ENCODE measurements around the gene TMEM114. TPM values are rescaled to one million over a fixed set of nuclear protein-coding genes. Genes with fewer than 3 reads are reported as not detected.

TMEM114 gene
- polyA plus RNA-seq, 1 donor (not counting 4 experiments of a cell fraction or from before 2014, with no cell fraction given): not detected

DNA sequence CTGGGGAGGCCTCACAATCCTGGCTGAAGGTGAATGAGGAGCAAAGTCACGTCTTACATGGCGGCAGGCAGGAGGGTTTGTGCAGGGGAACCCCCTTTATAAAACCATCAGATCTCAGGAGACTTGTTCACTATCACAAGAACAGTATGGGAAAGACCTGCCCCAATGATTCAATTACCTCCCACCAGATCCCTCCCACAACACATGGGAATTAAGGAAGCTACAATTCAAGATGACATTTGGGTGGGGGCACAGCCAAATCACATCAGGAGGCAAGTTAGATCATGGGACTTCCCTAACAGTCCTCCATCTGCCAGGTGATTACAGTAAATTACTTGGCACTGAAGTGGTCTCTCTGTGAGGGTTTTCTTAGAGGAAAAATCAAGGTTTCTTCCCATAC lies 5.3 kb downstream of the TMEM114 start:
- FAIRE-seq: no peak
- H3K79me2 ChIP-seq (ENCODE audit: control insufficient read depth, insufficient read depth, low read length): no peaks in the 10 kb centered on the region
- TF ChIP-seq, protein P1, sequence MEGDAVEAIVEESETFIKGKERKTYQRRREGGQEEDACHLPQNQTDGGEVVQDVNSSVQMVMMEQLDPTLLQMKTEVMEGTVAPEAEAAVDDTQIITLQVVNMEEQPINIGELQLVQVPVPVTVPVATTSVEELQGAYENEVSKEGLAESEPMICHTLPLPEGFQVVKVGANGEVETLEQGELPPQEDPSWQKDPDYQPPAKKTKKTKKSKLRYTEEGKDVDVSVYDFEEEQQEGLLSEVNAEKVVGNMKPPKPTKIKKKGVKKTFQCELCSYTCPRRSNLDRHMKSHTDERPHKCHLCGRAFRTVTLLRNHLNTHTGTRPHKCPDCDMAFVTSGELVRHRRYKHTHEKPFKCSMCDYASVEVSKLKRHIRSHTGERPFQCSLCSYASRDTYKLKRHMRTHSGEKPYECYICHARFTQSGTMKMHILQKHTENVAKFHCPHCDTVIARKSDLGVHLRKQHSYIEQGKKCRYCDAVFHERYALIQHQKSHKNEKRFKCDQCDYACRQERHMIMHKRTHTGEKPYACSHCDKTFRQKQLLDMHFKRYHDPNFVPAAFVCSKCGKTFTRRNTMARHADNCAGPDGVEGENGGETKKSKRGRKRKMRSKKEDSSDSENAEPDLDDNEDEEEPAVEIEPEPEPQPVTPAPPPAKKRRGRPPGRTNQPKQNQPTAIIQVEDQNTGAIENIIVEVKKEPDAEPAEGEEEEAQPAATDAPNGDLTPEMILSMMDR (optimal IDR thresholded peaks at IDR 0.05 in 1 of 3, IDR thresholded peaks at IDR 0.05 in 1 of 3, conservative IDR thresholded peaks at IDR 0.05 in 1 of 3; ENCODE audit: extremely low read depth in 1 of 3, insufficient read depth in 2 of 3, low read length in 3 of 3): no peak
- no peak for TF ChIP-seq EZH2 (IDR thresholded peaks at IDR 0.05; ENCODE audit: low read length)
- dilution Hi-C loops (cut with MboI; ENCODE audit: extremely low pct_ligation_motif_present, low sequenced_read_pairs): no loop called here
- H3K4me3 ChIP-seq (ENCODE audit: control insufficient read depth in 2 of 3, extremely low read depth in 1 of 3, insufficient read depth in 2 of 3, low read depth in 1 of 3, low read length in 3 of 3): no peak overlapping the region
- DNase-seq (ENCODE audit: low read depth, low spot score): no peak
- no peaks in the 10 kb centered on the region for H3K9me3 ChIP-seq (ENCODE audit: control insufficient read depth, low read depth, low read length)
- H4K20me1 ChIP-seq (ENCODE audit: control insufficient read depth, extremely low read depth, insufficient read depth, low read length): no peaks in the 10 kb centered on the region
- H2AFZ ChIP-seq (ENCODE audit: control insufficient read depth, low read length): no peak overlapping the region
- H3K4me2 ChIP-seq (ENCODE audit: control insufficient read depth, extremely low read depth, insufficient read depth, low read depth, low read length): no peak overlapping the region
- H3K4me1 ChIP-seq (ENCODE audit: control insufficient read depth, extremely low read depth, insufficient read depth, low read length): no peaks in the 10 kb centered on the region
- no peak overlapping the region for H3K9ac ChIP-seq (ENCODE audit: control insufficient read depth, extremely low read depth, insufficient read depth, low read length)
- H3K36me3 ChIP-seq (ENCODE audit: control insufficient read depth in 2 of 2, extremely low read depth in 1 of 2, insufficient read depth in 2 of 2, low read length in 2 of 2): no peaks in the 10 kb centered on the region
- H3K9me1 ChIP-seq (ENCODE audit: control insufficient read depth, extremely low read depth, insufficient read depth, low read length): no peaks in the 10 kb centered on the region
- H3K27me3 ChIP-seq (ENCODE audit: control insufficient read depth, extremely low read depth, insufficient read depth, low read length): peaks cover 31% of the 10 kb centered on the region
- no peak overlapping the region for H3K27ac ChIP-seq (ENCODE audit: control insufficient read depth, insufficient read depth, low read length)

DNA sequence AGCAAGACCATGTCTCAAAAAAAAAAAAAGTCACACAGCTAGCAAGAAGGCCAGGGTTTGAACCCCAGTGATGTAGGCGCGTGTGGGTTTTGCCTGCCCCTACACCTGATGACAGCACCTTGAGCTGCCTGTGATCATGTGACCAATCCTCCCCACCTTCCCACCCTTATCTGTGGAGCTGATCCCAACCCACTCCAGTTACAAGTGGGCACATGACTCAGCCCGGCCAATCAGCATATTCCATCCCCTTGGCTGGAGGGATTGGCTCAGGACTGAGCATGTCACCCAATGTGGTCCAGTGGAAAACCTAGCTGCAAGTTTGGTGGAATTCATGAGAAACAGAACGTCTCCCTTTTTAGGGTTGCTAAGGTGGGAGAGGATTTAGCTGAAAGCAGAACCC lies 6.6 kb downstream of the TMEM114 start:
- H3K4me2 ChIP-seq (ENCODE audit: control insufficient read depth, extremely low read depth, insufficient read depth, low read depth, low read length): no peak overlapping the region
- dilution Hi-C loops (cut with MboI; ENCODE audit: extremely low pct_ligation_motif_present, low sequenced_read_pairs): no loop called here
- peaks cover 18% of the 10 kb centered on the region for H3K27me3 ChIP-seq (ENCODE audit: control insufficient read depth, extremely low read depth, insufficient read depth, low read length)
- no peaks in the 10 kb centered on the region for H3K36me3 ChIP-seq (ENCODE audit: control insufficient read depth in 2 of 2, extremely low read depth in 1 of 2, insufficient read depth in 2 of 2, low read length in 2 of 2)
- no peaks in the 10 kb centered on the region for H4K20me1 ChIP-seq (ENCODE audit: control insufficient read depth, extremely low read depth, insufficient read depth, low read length)
- H3K9me1 ChIP-seq (ENCODE audit: control insufficient read depth, extremely low read depth, insufficient read depth, low read length): no peaks in the 10 kb centered on the region
- no peak overlapping the region for H2AFZ ChIP-seq (ENCODE audit: control insufficient read depth, low read length)
- H3K9me3 ChIP-seq (ENCODE audit: control insufficient read depth, low read depth, low read length): no peaks in the 10 kb centered on the region
- no peak overlapping the region for H3K27ac ChIP-seq (ENCODE audit: control insufficient read depth, insufficient read depth, low read length)
- H3K9ac ChIP-seq (ENCODE audit: control insufficient read depth, extremely low read depth, insufficient read depth, low read length): no peak overlapping the region
- FAIRE-seq: no peak
- H3K4me3 ChIP-seq (ENCODE audit: control insufficient read depth in 2 of 3, extremely low read depth in 1 of 3, insufficient read depth in 2 of 3, low read depth in 1 of 3, low read length in 3 of 3): no peak overlapping the region
- no peaks in the 10 kb centered on the region for H3K4me1 ChIP-seq (ENCODE audit: control insufficient read depth, extremely low read depth, insufficient read depth, low read length)
- H3K79me2 ChIP-seq (ENCODE audit: control insufficient read depth, insufficient read depth, low read length): no peaks in the 10 kb centered on the region
- no peak for DNase-seq (ENCODE audit: low read depth, low spot score)
- TF ChIP-seq EZH2 (IDR thresholded peaks at IDR 0.05; ENCODE audit: low read length): no peak
- TF ChIP-seq, protein P1 (optimal IDR thresholded peaks at IDR 0.05 in 1 of 3, IDR thresholded peaks at IDR 0.05 in 1 of 3, conservative IDR thresholded peaks at IDR 0.05 in 1 of 3; ENCODE audit: extremely low read depth in 1 of 3, insufficient read depth in 2 of 3, low read length in 3 of 3): no peak

Data from keratinocyte (primary cell).